Astrocyte of the cerebellum (primary cell): Measurements from ENCODE around the gene NTN1.
"Not testable (repeated sequence)": the region's sequence is repeated elsewhere in the genome, so short reads cannot be mapped to it uniquely, and the experiment has no call there.

Experiments
- DNase-seq: peaks from one replicate; pipeline ENCODE4 v3.0.0-alpha.2; 2011; ENCODE audit warnings: low read depth
- H3K4me3 ChIP-seq: 2 replicates; pipeline ENCODE4 v1.5.1; 2011; ENCODE audit warnings: mild to moderate bottlenecking, low read depth, low read length, moderate library complexity
- CTCF ChIP-seq: IDR thresholded peaks from 2 replicates; pipeline ENCODE4 v1.5.1; 2012; ENCODE audit warnings: low read length, low read depth, moderate library complexity, mild to moderate bottlenecking; ENCODE audit errors: missing control alignments
- in situ Hi-C: cut with HindIII; loops from 2 replicates; pipeline ENCODE4 v1.10.0; 2017; ENCODE audit warnings: low sequenced_read_pairs

NTN1 gene

GRCh38 chr17:9255833-9256232 is 234.5 kb downstream of the NTN1 start:
- in situ Hi-C loops = no loop called here
- no peak for TF ChIP-seq CTCF
- DNase-seq = no peak
- H3K4me3 ChIP-seq = no peak overlapping the region

GRCh38 chr17:9256361-9256750 is 235.0 kb downstream of the NTN1 start:
- no peak for DNase-seq
- in situ Hi-C loops = no loop called here
- TF ChIP-seq CTCF = no peak
- H3K4me3 ChIP-seq = no peak overlapping the region

- no peak for DNase-seq
- no peak overlapping the region for H3K4me3 ChIP-seq
- no peak for TF ChIP-seq CTCF
- in situ Hi-C loops = no loop called here
Measured at GRCh38 chr17:9256751-9257629, 235.7 kb downstream of the NTN1 start.

GRCh38 chr17:9257630-9257965 is 236.3 kb downstream of the NTN1 start:
- in situ Hi-C loops, DNase-seq, H3K4me3 ChIP-seq: not testable (repeated sequence)

- H3K4me3 ChIP-seq = no peak overlapping the region
- in situ Hi-C loops = no loop called here
- no peak for TF ChIP-seq CTCF
- no peak for DNase-seq
Measured at GRCh38 chr17:9258115-9259015, 237.1 kb downstream of the NTN1 start.

GRCh38 chr17:9259419-9259818 is 238.1 kb downstream of the NTN1 start:
- DNase-seq = no peak
- in situ Hi-C loops = no loop called here
- TF ChIP-seq CTCF = no peak
- H3K4me3 ChIP-seq = no peak overlapping the region
